Measurements from ENCODE around the gene COX4I1.

Gene COX4I1

DNA sequence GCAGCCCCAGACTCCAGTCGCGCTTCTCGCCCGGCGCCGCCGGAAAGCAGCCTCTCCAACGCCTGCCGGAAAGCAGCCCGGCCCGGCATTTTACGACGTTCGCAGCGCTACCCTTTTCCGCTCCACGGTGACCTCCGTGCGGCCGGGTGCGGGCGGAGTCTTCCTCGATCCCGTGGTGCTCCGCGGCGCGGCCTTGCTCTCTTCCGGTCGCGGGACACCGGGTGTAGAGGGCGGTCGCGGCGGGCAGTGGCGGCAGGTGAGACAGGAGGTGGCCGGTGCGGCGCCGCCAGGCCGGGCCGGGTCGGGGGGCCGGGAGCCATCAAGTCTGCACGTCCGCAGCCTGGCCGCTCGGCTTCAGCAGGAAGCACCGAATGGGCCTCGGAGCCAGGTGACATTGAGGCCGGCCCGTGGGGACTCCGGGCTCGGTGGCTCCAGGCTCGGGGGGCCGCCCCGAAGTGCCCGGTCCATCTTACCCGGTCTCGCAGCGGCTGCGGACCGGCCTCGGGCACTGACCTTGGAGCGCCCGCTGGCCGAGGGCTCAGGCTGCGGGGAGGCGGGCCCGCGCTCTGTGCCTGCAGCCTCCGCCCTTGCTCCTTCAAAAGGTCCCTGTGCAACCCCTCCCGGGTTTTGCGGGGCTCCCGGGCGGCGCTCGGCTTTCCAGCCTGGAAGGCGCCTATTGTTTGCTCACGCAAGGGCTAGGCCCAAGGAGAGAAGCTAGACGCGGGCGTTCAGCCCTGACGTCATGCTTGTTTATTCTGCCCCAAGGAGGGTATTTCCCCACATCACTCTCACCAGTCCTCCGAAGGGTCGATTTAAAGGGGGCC is at the start of gene COX4I1, which contains the start of gene EMC8:
COX4I1 (plus strand) TSS at position 199 of the 824 bp plus-strand sequence. CDS start 1,511 bp downstream, outside the sequence.
EMC8 (minus strand) TSS at position 48 of the 824 bp plus-strand sequence. CDS start 249 bp downstream, outside the sequence.
- peak; percentile 42 to 81 for DNase-seq

GRCh38 chr16:85749771-85750145 is 49.7 kb upstream of the COX4I1 start:
- DNase-seq = no peak

DNA sequence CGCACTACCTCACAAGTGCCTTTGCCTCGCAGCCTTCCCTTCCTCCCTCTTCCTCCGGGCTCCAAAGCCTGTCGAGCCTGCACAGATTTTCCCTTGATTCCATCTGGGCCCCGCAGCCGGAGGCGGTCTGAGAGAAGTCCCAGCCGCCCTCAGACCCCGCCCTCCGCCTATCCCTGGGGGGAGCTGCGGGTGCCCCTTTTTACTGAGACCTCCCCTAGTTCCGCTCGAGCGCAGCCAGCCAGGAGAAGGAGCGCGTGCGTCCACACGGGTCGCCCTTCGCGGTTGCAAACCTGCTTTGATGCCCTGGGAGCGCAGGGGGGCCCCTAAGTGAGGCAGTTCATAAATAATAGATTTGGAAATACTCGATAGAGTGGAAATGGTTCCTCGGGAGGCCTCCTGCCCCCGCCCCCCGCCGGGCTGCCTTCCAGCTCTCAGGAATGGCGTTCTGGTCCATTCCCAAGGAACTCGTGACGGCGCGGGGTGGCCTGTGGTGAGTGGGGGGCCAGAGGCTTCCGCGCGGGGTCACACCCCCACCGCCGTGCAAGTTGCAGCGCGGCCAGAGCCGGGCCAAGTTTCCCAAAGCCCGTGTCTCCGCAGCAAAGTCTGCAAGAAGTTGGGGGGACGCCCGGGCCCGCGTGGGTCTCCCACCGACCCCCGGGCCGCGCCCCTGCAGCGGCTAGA is 49.2 kb upstream of the COX4I1 start:
- DNase-seq = no peak

DNA sequence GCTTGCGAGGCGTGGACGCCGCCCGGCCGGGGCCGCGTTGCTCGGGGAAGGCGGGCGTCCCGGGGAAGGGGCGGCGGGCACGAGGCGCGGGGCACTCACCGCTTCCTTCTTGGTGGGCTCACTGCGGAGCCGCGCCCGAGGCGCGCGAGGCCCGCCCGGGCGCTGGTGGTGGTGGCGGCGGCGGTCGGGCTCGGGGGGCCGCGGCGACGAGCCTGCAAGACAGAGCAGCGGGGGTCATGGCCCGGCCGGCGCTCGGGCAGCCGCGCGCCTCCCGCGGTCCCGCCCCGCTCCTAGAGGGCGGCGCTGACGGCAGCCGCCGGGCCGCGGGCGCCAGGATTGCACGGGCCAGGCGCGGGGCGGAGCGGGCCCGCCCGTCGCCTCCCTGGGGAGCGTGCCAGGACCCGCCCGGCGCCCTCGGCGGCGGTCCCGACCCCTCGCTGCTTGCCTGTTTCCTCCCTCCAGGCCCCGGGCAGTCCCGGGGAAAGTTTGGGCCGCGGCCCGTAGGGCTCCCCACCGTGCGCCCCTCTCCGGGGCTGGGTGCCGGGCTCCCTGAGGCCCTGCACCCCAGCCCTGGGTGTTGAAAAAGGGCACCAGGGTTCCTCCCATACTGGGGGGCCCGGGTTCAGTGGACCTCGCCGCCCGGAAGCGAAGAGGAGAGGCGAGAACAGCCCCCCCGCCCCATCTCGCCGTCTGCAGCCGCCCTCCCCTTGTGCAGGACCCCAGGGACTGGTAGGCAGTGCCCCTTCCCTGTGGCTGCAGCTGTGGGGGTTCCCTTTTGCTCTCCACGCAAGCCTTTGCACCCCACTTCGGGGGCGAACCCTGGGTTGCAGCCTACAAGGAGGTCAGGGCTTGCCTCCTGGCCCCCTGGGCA is 48.4 kb upstream of the COX4I1 start, which contains the start of gene C16orf74:
C16orf74 (minus strand) TSS at position 270 of the 871 bp plus-strand sequence. CDS start 15,879 bp downstream, outside the sequence.
- peak in 1 of 2 experiments; percentile 30 for DNase-seq

GRCh38 chr16:85751698-85752501 is 47.6 kb upstream of the COX4I1 start:
- no peak for DNase-seq

- DNase-seq = peak in 1 of 2 experiments; percentile 28
Measured at GRCh38 chr16:85752511-85753420, 46.7 kb upstream of the COX4I1 start.

GRCh38 chr16:85753559-85753958 is 45.9 kb upstream of the COX4I1 start:
- DNase-seq = no peak

- DNase-seq = no peak
Measured at GRCh38 chr16:85753976-85754375, 45.5 kb upstream of the COX4I1 start.

- no peak for DNase-seq
Measured at GRCh38 chr16:85754413-85754812, 45.1 kb upstream of the COX4I1 start.

- DNase-seq = no peak
Measured at GRCh38 chr16:85755929-85756768, 43.3 kb upstream of the COX4I1 start.

DNA sequence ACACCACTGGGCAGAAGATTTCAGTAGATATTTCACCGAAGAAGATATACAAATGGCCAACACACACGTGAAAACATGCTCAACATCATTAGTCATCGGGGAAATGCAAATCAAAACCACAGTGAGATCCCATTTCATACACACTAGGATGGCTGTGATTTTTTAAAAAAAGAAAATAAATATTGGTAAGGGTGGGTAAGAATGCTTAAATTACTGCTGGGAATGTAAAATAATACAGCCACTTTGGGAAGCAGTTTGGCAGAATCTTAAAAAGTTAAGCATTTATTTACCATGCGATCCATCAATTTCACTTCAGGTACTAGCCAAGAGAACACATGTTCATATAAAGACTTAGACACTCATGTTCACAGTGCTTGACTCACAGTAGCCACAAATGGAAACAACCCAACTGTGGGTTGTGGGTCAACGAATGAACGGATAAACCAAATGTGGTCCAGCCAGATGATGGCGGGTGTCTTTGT is 42.1 kb upstream of the COX4I1 start:
- DNase-seq = no peak

- DNase-seq = no peak
Measured at GRCh38 chr16:85759136-85759535, 40.4 kb upstream of the COX4I1 start.

- DNase-seq = no peak
Measured at GRCh38 chr16:85759631-85760419, 39.7 kb upstream of the COX4I1 start.

GRCh38 chr16:85761861-85762260 is 37.6 kb upstream of the COX4I1 start:
- no peak for DNase-seq

GRCh38 chr16:85762970-85763369 is 36.5 kb upstream of the COX4I1 start:
- no peak for DNase-seq

DNA sequence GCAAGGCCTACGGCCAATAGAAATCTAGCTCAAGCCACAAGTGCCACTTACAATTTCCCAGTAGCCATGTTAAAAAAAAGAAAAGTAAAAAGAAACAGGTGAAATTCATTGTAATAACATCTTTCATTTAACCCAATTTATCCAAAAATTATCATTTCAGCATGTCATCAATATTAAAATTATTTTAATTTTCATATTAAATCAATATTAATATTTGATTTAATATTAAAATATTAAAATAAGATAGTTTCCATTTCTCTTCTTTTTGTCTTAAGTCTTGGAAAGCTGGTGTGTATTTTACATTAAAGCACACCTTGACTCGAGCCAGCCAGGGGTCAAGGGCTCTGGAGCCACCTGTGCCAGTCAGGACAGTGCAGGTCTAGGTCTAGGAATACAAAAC is 35.9 kb upstream of the COX4I1 start:
- DNase-seq = no peak

GRCh38 chr16:85765211-85765610 is 34.3 kb upstream of the COX4I1 start:
- no peak for DNase-seq

DNA sequence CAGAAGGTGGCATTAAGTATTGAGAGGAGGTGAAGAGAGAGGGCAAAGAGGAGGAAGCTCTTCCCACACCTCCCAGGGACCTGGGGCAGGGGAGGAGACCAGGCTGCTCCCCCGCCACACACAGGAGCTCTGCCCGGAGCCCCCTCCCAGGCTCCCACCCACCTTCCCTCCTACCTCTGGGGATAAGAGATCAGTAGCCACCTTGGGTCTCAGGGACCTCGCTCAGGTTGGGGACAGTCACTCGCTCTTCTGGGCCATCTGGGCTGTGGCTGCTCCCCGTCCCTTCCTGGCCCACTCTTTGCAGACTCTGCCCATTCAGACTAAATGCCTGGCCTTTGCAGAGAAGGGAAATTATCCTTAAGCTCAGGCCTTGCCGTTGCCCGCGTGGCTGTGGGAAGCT is 33.7 kb upstream of the COX4I1 start:
- no peak for DNase-seq

DNA sequence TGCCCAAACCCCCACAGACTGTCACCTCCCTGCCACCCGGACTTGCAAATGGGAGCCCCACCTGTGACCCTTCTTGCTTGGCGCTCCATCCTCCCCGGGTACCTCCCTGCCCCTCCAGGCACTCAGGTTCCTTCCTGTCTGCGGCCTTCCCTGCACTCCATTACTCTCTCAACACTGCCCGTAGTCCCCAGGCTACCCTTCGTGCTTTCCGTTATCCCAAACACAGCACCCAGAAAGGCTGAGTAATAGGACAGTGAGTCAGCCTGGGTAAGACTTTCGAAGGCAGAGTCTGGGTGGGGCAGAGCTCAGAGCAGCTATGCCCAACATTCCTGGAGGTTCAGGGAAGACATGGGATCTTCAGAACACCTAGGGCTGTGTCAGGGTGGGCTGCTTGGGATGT is 32.0 kb upstream of the COX4I1 start:
- DNase-seq = no peak
